HepG2 (cell line): ENCODE results near the gene ACAT2. TPM values are rescaled to one million over a fixed set of nuclear protein-coding genes. Genes with fewer than 3 reads are reported as not detected.

Experiments used
- AHR ChIP-seq: IDR thresholded peaks from 2 replicates; pipeline ENCODE4 v1.6.1; 2018; ENCODE audit warnings: missing genetic modification reagents, missing compliant biosample characterization
- CBX1 ChIP-seq: IDR thresholded peaks from one replicate; pipeline ENCODE4 v1.6.1; 2016; ENCODE audit warnings: antibody characterized with exemption, low read depth
- IRF9 ChIP-seq: sonication (generic); formaldehyde crosslinking; IDR thresholded peaks from 2 replicates; pipeline ENCODE4 v1.8.0; 2022; ENCODE audit warnings: missing genetic modification reagents, mild to moderate bottlenecking, borderline replicate concordance
- KDM5A ChIP-seq: fragments of 200-600 bp; sonication (generic); IDR thresholded peaks from 2 replicates; pipeline ENCODE4 v1.7.0; 2018; ENCODE audit warnings: antibody characterized with exemption, mild to moderate bottlenecking, low read length, borderline replicate concordance
- LRRFIP1 ChIP-seq: sonication (generic); formaldehyde crosslinking; conservative IDR thresholded peaks from 2 replicates; pipeline ENCODE4 v1.4.0; 2020; ENCODE audit warnings: missing genetic modification reagents
- MAFG ChIP-seq: sonication (generic); formaldehyde crosslinking; IDR thresholded peaks from 2 replicates; pipeline ENCODE4 v1.5.1; 2020; ENCODE audit warnings: mild to moderate bottlenecking, missing genetic modification reagents
- MTA3 ChIP-seq: sonication (generic); formaldehyde crosslinking; IDR thresholded peaks from 2 replicates; pipeline ENCODE4 v1.4.0; 2020; ENCODE audit warnings: missing genetic modification reagents
- MZF1 ChIP-seq: sonication (generic); formaldehyde crosslinking; IDR thresholded peaks from 2 replicates; pipeline ENCODE4 v1.8.1; 2023; ENCODE audit warnings: mild to moderate bottlenecking, missing genetic modification reagents, borderline replicate concordance
- SP140L ChIP-seq: sonication (generic); formaldehyde crosslinking; IDR thresholded peaks from 2 replicates; pipeline ENCODE4 v1.4.0; 2020; ENCODE audit warnings: missing genetic modification reagents, borderline replicate concordance
- TRIM22 ChIP-seq: fragments of 450-650 bp; IDR thresholded peaks from 2 replicates; pipeline ENCODE4 v1.6.1; 2017
- ZFP36L2 ChIP-seq: sonication (generic); formaldehyde crosslinking; IDR thresholded peaks from 2 replicates; pipeline ENCODE4 v1.4.0; 2020; ENCODE audit warnings: missing genetic modification reagents
- ZMAT5 ChIP-seq: sonication (generic); formaldehyde crosslinking; IDR thresholded peaks from 2 replicates; pipeline ENCODE4 v1.5.0; 2020; ENCODE audit warnings: mild to moderate bottlenecking, low read depth, missing genetic modification reagents, borderline replicate concordance
- ZNF407 ChIP-seq: sonication (generic); formaldehyde crosslinking; IDR thresholded peaks from one replicate; pipeline ENCODE4 v1.5.1; 2020; ENCODE audit warnings: mild to moderate bottlenecking, missing genetic modification reagents; ENCODE audit errors: not compliant biosample characterization
- ZNF446 ChIP-seq: sonication (generic); formaldehyde crosslinking; IDR thresholded peaks from 2 replicates; pipeline ENCODE4 v1.5.0; 2020; ENCODE audit warnings: mild to moderate bottlenecking, missing genetic modification reagents
- ZNF564 ChIP-seq: sonication (generic); formaldehyde crosslinking; IDR thresholded peaks from 2 replicates; pipeline ENCODE4 v1.8.1; 2023; ENCODE audit warnings: mild to moderate bottlenecking, missing genetic modification reagents
- polyA plus RNA-seq, 8 experiments: library from polyadenylated mRNA; depleted of rRNA in 3 of 8; stranded (reverse) in 7 of 8; unstranded in 1 of 8; fragments of >200 nt; fragmentation: Illumina TruSeq in 4 of 8; extraction: Trizol in 4 of 8; gene quantifications; 2 replicates each; pipeline versions ENCODE4 v1.2.1 to v1.2.3, GENCODE V29; 2011 to 2016; ENCODE audit warnings: low read depth in 4 of 8, missing spikeins in 1 of 8, mixed read lengths in 1 of 8; ENCODE audit not compliant: insufficient read depth in 1 of 8
- total RNA-seq, 5 experiments: library from RNA; depleted of rRNA; stranded (reverse); fragments of >200 nt; fragmentation: Illumina TruSeq; extraction: Trizol; gene quantifications; 2 replicates each; pipeline ENCODE4 v1.2.3, GENCODE V29; 2016; ENCODE audit warnings: low read depth in 1 of 5

The ACAT2 gene
- total and polyA plus RNA-seq, 2 of the 13 experiments (the other 11 are each of a cell fraction or from before 2014, with no cell fraction given) = 121 to 534 TPM

- TF ChIP-seq MTA3 (no peak), ZNF407 (no peak), CBX1 (peak; percentile 30), TRIM22 (no peak), IRF9 (CRISPR knock-in tag) (peak; percentile 69), ZNF564 (CRISPR knock-in tag) (no peak; the same call in 1 of the 2 replicates), MZF1 (CRISPR knock-in tag) (no peak; the same call in 1 of the 2 replicates), ZFP36L2 (CRISPR knock-in tag) (no peak), ZMAT5 (CRISPR knock-in tag) (no peak), KDM5A (peak; percentile 88; the same call in 1 of the 2 replicates), SP140L (CRISPR knock-in tag) (0 out of 2 replicates have a peak, but pooled peaks have one; percentile 12), LRRFIP1 (CRISPR knock-in tag) (no peak), MAFG (CRISPR knock-in tag) (no peak), AHR (CRISPR knock-in tag) (no peak; the same call in 1 of the 2 replicates), ZNF446 (no peak; the same call in 1 of the 2 replicates)
Measured at GRCh38 chr6:159789377-159790148, 27.7 kb downstream of the ACAT2 start, which contains the start of gene TCP1 (continued).
